Large intestine (tissue), 3 donors: ENCODE data around the gene PRR20E. TPM values are rescaled to one million over a fixed set of nuclear protein-coding genes. Genes with fewer than 3 reads are reported as not detected.
"Not testable (repeated sequence)": the region's sequence is repeated elsewhere in the genome, so short reads cannot be mapped to it uniquely, and the experiment has no call there.

Source experiments
- DNase-seq, 2 donors: peaks; one replicate each; pipeline versions ENCODE4 v3.0.0 to v3.0.0-alpha.2; 2013
- H3K27ac ChIP-seq: one replicate; pipeline ENCODE4 v1.5.1; 2013; ENCODE audit warnings: low read length
- H3K27me3 ChIP-seq: 2 replicates; pipeline ENCODE4 v1.6.1; 2013; ENCODE audit warnings: low read length; ENCODE audit not compliant: control insufficient read depth, insufficient read depth
- H3K36me3 ChIP-seq: 2 replicates; pipeline ENCODE4 v1.6.1; 2013; ENCODE audit warnings: low read length; ENCODE audit not compliant: control insufficient read depth, insufficient read depth
- H3K4me1 ChIP-seq: one replicate; pipeline ENCODE4 v1.6.1; 2013; ENCODE audit warnings: low read length; ENCODE audit not compliant: control insufficient read depth, insufficient read depth
- H3K4me3 ChIP-seq: one replicate; pipeline ENCODE4 v1.5.1; 2013; ENCODE audit warnings: low read length
- H3K9me3 ChIP-seq: one replicate; pipeline ENCODE4 v1.6.1; 2013; ENCODE audit warnings: mild to moderate bottlenecking, low read depth, low read length, moderate library complexity; ENCODE audit not compliant: control insufficient read depth
- WGBS: methylation state at CpG from one replicate; pipeline ENCODE4 v1.1.5; 2013; ENCODE audit warnings: low lambda C conversion rate; ENCODE audit not compliant: insufficient coverage; 5-methylcytosine and 5-hydroxymethylcytosine counted together
- polyA plus RNA-seq: library from polyadenylated mRNA; unstranded; fragments of 120-200 nt; gene quantifications from one replicate; pipeline ENCODE4 v1.2.1, GENCODE V29; 2013

PRR20E gene
- polyA plus RNA-seq, 1 donor = not detected

DNA sequence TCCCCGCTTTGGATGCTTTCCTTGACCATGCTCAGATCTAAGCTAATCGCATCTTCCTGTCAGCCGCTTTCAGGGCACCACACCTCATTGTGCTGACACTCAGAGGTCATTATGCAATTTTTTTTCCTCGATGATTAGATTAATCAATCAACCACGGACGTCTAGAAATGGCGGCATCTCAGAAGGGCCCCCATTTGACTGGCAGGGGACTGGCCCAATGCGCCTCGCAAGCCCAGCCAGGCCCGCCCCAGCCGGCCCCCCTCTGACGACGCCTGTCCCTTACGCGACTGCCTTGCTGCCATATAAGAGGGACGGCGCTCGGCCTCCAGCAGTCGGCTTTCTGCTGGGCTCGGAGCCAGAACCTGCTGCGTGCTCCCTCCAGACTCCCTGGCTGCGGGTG is 13.2 kb upstream of the PRR20E start, which contains the start of gene PRR20C:
TSS of gene PRR20C (plus strand) at position 301 of the 400 bp plus-strand sequence. CDS start 387 bp downstream, outside the sequence.
- H3K4me3 ChIP-seq, H3K9me3 ChIP-seq, H3K4me1 ChIP-seq, H3K27me3 ChIP-seq, DNase-seq, H3K36me3 ChIP-seq, H3K27ac ChIP-seq: not testable (repeated sequence)
- WGBS = no CpG with 5 or more reads among the region's 22 CpGs

DNA sequence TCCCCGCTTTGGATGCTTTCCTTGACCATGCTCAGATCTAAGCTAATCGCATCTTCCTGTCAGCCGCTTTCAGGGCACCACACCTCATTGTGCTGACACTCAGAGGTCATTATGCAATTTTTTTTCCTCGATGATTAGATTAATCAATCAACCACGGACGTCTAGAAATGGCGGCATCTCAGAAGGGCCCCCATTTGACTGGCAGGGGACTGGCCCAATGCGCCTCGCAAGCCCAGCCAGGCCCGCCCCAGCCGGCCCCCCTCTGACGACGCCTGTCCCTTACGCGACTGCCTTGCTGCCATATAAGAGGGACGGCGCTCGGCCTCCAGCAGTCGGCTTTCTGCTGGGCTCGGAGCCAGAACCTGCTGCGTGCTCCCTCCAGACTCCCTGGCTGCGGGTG is 6.7 kb upstream of the PRR20E start, which contains the start of gene PRR20D:
TSS of gene PRR20D (plus strand) at position 301 of the 400 bp plus-strand sequence. CDS start 387 bp downstream, outside the sequence.
- not testable (repeated sequence) for H3K27me3 ChIP-seq, H3K36me3 ChIP-seq, H3K9me3 ChIP-seq, H3K4me3 ChIP-seq, H3K27ac ChIP-seq, DNase-seq, H3K4me1 ChIP-seq
- WGBS = no CpG with 5 or more reads among the region's 22 CpGs

DNA sequence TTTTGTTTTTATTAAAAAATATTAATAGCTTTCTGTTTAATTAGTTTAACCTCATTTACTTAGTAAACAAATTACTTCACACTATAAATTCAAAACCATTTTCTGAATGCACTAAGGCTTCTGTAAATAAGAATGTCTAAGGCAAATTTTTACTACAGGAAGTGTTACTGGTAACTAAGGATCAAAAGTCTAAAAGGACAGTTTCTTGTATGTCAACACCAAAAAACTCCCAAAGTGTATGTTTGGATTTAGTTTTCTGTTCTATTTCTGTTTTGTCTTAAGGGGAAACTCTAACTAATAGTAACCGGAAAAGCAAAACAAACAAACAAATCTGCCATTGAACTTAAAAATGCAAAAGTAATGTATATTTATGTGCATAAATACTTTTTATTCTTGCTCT is 24.7 kb downstream of the PRR20E start:
- no peaks in the 10 kb centered on the region for H3K4me1 ChIP-seq
- no CpG with 5 or more reads among the region's 1 CpG for whole genome bisulfite sequencing
- no peaks in the 10 kb centered on the region for H3K9me3 ChIP-seq
- DNase-seq = no peak
- H3K36me3 ChIP-seq = no peaks in the 10 kb centered on the region
- H3K27ac ChIP-seq = no peak overlapping the region
- H3K27me3 ChIP-seq = no peaks in the 10 kb centered on the region
- H3K4me3 ChIP-seq = no peak overlapping the region

- H3K27me3 ChIP-seq = no peaks in the 10 kb centered on the region
- no peak for DNase-seq
- no peak overlapping the region for H3K4me3 ChIP-seq
- H3K4me1 ChIP-seq = no peaks in the 10 kb centered on the region
- H3K36me3 ChIP-seq = no peaks in the 10 kb centered on the region
- no CpG with 5 or more reads among the region's 1 CpG for WGBS
- H3K9me3 ChIP-seq = peaks cover 2% of the 10 kb centered on the region
- no peak overlapping the region for H3K27ac ChIP-seq
Measured at GRCh38 chr13:57212989-57213388, 46.0 kb downstream of the PRR20E start.

Other genes with a start within 250 kb of the PRR20E start
- gene PRR20A, start 26.3 kb upstream of the PRR20E start, polyA plus RNA-seq = not detected
- not detected for gene PRR20B, start 19.7 kb upstream of the PRR20E start, polyA plus RNA-seq
- gene PRR20C, start 13.1 kb upstream of the PRR20E start, polyA plus RNA-seq = not detected
- not detected for gene PRR20D, start 6.6 kb upstream of the PRR20E start, polyA plus RNA-seq